CD8-positive, alpha-beta memory T cell (primary cell): ENCODE data around the gene ITGB8. TPM values are rescaled to one million over a fixed set of nuclear protein-coding genes. Genes with fewer than 3 reads are reported as not detected.
"Not testable (repeated sequence)": the region's sequence is repeated elsewhere in the genome, so short reads cannot be mapped to it uniquely, and the experiment has no call there.

Experiments
- CTCF ChIA-PET: fragments of 350-600 bp; sonication (Branson Sonifier 250); formaldehyde crosslinking; loops from one replicate; lab custom pipeline; 2021; ENCODE audit warnings: antibody characterized with exemption; lab: Charles Lee
- POLR2A ChIA-PET: fragments of 350-600 bp; sonication (Branson Sonifier 250); formaldehyde crosslinking; loops from one replicate; lab custom pipeline; 2021; ENCODE audit warnings: antibody characterized with exemption; lab: Charles Lee
- DNase-seq, 5 donors: peaks; one replicate each; pipeline versions ENCODE4 v3.0.0 to v3.0.0-alpha.2; 2020 to 2022; ENCODE audit warnings: mixed read lengths in 1 of 5
- H3K27ac ChIP-seq: one replicate; pipeline ENCODE4 v1.7.0; 2013; ENCODE audit warnings: low read depth, mild to moderate bottlenecking, low read length, moderate library complexity
- H3K27me3 ChIP-seq: 2 replicates; pipeline ENCODE4 v1.7.0; 2013; ENCODE audit warnings: low read length, mild to moderate bottlenecking; ENCODE audit not compliant: insufficient read depth, poor library complexity, severe bottlenecking
- H3K36me3 ChIP-seq: 2 replicates; pipeline ENCODE4 v1.7.0; 2013; ENCODE audit warnings: mild to moderate bottlenecking, low read length, moderate library complexity; ENCODE audit not compliant: insufficient read depth
- H3K4me1 ChIP-seq: 2 replicates; pipeline ENCODE4 v1.7.0; 2013; ENCODE audit warnings: mild to moderate bottlenecking, low read length, moderate library complexity; ENCODE audit not compliant: insufficient read depth
- H3K4me3 ChIP-seq: 2 replicates; pipeline ENCODE4 v1.7.0; 2013; ENCODE audit warnings: mild to moderate bottlenecking, low read length
- H3K9me3 ChIP-seq: 2 replicates; pipeline ENCODE4 v1.7.0; 2013; ENCODE audit warnings: mild to moderate bottlenecking, low read length
- H3K27ac Mint-ChIP-seq, 8 donors: one replicate each; pipeline ENCODE4 v1.8.0; 2020 to 2021; ENCODE audit warnings: mixed read lengths in 8 of 8, mild to moderate bottlenecking in 6 of 8, inconsistent platforms in 3 of 8, moderate library complexity in 3 of 8
- H3K27me3 Mint-ChIP-seq, 2 donors: one replicate each; pipeline ENCODE4 v1.8.0; 2020 to 2021; ENCODE audit warnings: mixed read lengths in 2 of 2, mild to moderate bottlenecking in 1 of 2, moderate library complexity in 1 of 2
- H3K36me3 Mint-ChIP-seq, 3 donors: one replicate each; pipeline ENCODE4 v1.8.0; 2020 to 2021; ENCODE audit warnings: mixed read lengths in 3 of 3, inconsistent platforms in 1 of 3, mild to moderate bottlenecking in 1 of 3
- H3K4me1 Mint-ChIP-seq, 3 donors: one replicate each; pipeline ENCODE4 v1.8.0; 2020 to 2021; ENCODE audit warnings: mixed read lengths in 3 of 3, inconsistent platforms in 1 of 3, mild to moderate bottlenecking in 1 of 3
- H3K4me3 Mint-ChIP-seq, 7 donors: one replicate each; pipeline ENCODE4 v1.8.0; 2020 to 2021; ENCODE audit warnings: mixed read lengths in 7 of 7, mild to moderate bottlenecking in 6 of 7, moderate library complexity in 4 of 7, inconsistent platforms in 2 of 7
- H3K9me3 Mint-ChIP-seq, 5 donors: one replicate each; pipeline ENCODE4 v1.8.0; 2020 to 2022; ENCODE audit warnings: mixed read lengths in 5 of 5, mild to moderate bottlenecking in 3 of 5, moderate library complexity in 2 of 5, inconsistent platforms in 1 of 5
- polyA plus RNA-seq: library from polyadenylated mRNA; unstranded; fragments of 300-500 nt; fragmentation: Illumina TruSeq; gene quantifications from one replicate; pipeline ENCODE4 v1.2.3, GENCODE V29; 2021
- total RNA-seq, 2 experiments: library from RNA; stranded (reverse); gene quantifications; one replicate each; pipeline ENCODE4 v1.2.3, GENCODE V29; 2021

Gene ITGB8
- total and polyA plus RNA-seq, 3 experiments from 2014 or later, result 0.11 to 0.27 TPM; not detected in 1

DNA sequence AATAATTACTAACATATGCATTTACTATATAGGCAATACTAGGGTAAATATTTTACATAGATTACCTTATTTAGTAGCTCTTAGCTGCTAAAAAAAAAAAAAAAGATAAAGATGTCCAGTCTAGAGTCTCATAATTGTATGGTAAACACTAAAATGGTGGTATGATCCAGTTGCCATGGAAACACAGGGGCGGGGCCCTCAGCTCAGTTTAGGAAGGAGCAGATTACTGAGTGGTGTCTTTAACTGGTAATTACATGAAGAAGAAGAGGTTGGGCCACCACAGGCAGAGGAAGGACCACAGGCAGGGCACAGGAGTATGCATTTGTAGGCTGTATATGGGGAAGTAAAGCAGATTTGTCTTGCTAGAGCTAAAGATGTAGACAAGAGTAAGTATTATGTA is 43.7 kb downstream of the ITGB8 start:
- Mint-ChIP-seq H3K36me3 (no peaks in the 10 kb centered on the region), H3K27ac (no peak overlapping the region)
- CTCF ChIA-PET, result no interaction called here

DNA sequence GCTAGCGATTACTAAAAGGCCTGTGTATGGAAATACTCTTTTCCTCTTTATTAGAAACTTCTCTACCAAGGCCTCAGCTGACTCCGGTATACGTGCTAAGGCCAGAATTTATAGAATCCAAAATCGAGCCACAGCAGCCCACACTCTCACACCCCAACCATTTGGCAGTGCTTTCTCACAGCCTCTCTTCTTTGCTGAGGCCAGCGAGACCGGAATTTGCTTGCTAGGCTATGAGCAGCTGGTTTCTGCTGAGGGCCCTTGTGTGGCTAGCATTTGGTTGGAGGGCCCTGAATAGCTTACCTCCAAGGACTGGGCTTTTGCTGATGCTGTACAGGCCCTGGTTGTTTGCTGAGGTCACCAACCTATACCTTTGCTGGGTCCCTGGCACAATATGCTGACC is 46.1 kb downstream of the ITGB8 start:
- Mint-ChIP-seq H3K36me3 (no peaks in the 10 kb centered on the region), H3K27ac (no peak overlapping the region), H3K27me3 (no peaks in the 10 kb centered on the region), H3K4me1 (no peaks in the 10 kb centered on the region), H3K4me3 (no peak overlapping the region), H3K9me3 (peaks cover 0 to 8% (median 0%) of the 10 kb centered on the region in 5 donors)
- CTCF ChIA-PET, result no interaction called here
- H3K4me3 ChIP-seq, result no peak overlapping the region
- no peak for DNase-seq
- POLR2A ChIA-PET, result no interaction called here
- no peaks in the 10 kb centered on the region for H3K27me3 ChIP-seq
- no peaks in the 10 kb centered on the region for H3K4me1 ChIP-seq
- no peaks in the 10 kb centered on the region for H3K9me3 ChIP-seq
- no peak overlapping the region for H3K27ac ChIP-seq
- H3K36me3 ChIP-seq, result no peaks in the 10 kb centered on the region

More for the DNA sequence above, 43.7 kb downstream of the ITGB8 start:
- no peaks in the 10 kb centered on the region for H3K27me3 ChIP-seq
- H3K27ac ChIP-seq, result no peak overlapping the region
- POLR2A ChIA-PET, result no interaction called here
- no peaks in the 10 kb centered on the region for H3K9me3 ChIP-seq
- H3K4me1 ChIP-seq, result no peaks in the 10 kb centered on the region
- Mint-ChIP-seq H3K27me3 (no peaks in the 10 kb centered on the region), H3K4me1 (no peaks in the 10 kb centered on the region), H3K4me3 (no peak overlapping the region), H3K9me3 (peaks cover 0 to 8% (median 0%) of the 10 kb centered on the region in 5 donors)
- no peak overlapping the region for H3K4me3 ChIP-seq
- no peak for DNase-seq
- no peaks in the 10 kb centered on the region for H3K36me3 ChIP-seq

- Mint-ChIP-seq H3K27me3 (no peaks in the 10 kb centered on the region), H3K9me3 (peaks cover 0 to 2% (median 0%) of the 10 kb centered on the region in 5 donors), H3K4me1 (no peaks in the 10 kb centered on the region), H3K27ac (no peak overlapping the region), H3K4me3 (no peak overlapping the region), H3K36me3 (no peaks in the 10 kb centered on the region)
- ChIA-PET POLR2A (no interaction called here), CTCF (no interaction called here)
- H3K36me3 ChIP-seq, result no peaks in the 10 kb centered on the region
- no peak for DNase-seq
- no peaks in the 10 kb centered on the region for H3K4me1 ChIP-seq
- H3K9me3 ChIP-seq, result no peaks in the 10 kb centered on the region
- H3K4me3 ChIP-seq, result no peak overlapping the region
- H3K27ac ChIP-seq, result no peak overlapping the region
- H3K27me3 ChIP-seq, result no peaks in the 10 kb centered on the region
Observed at GRCh38 chr7:20381406-20382034, 50.8 kb downstream of the ITGB8 start.

DNA sequence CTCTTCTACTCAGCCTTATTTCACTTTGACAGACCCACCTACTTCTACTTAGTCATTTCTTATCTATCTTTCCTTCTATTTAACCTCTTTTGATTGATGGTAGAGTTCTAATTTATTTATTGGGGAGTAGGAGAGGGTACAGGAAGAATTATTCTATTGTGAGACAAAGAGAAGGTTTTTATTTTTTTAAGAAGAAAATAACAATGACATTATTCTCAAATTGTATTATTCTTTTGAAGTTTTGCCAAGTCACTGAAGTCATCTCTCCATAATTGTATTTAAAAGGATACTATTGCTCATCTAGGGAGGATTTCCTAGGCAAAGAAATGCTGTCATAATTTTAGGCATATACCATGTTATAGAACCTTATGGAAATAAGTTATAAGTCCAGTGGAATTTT is 52.7 kb downstream of the ITGB8 start:
- Histone ChIP-seq H3K27ac (no peak overlapping the region), H3K36me3 (no peaks in the 10 kb centered on the region), H3K4me1 (no peaks in the 10 kb centered on the region), H3K27me3 (no peaks in the 10 kb centered on the region), H3K9me3 (no peaks in the 10 kb centered on the region), H3K4me3 (no peak overlapping the region)
- CTCF ChIA-PET, result no interaction called here
- Mint-ChIP-seq H3K27ac (no peak overlapping the region), H3K4me1 (no peaks in the 10 kb centered on the region), H3K4me3 (no peak overlapping the region), H3K27me3 (no peaks in the 10 kb centered on the region), H3K36me3 (no peaks in the 10 kb centered on the region), H3K9me3 (peaks cover 0 to 2% (median 0%) of the 10 kb centered on the region in 5 donors)
- DNase-seq, result no peak
- POLR2A ChIA-PET, result no interaction called here

DNA sequence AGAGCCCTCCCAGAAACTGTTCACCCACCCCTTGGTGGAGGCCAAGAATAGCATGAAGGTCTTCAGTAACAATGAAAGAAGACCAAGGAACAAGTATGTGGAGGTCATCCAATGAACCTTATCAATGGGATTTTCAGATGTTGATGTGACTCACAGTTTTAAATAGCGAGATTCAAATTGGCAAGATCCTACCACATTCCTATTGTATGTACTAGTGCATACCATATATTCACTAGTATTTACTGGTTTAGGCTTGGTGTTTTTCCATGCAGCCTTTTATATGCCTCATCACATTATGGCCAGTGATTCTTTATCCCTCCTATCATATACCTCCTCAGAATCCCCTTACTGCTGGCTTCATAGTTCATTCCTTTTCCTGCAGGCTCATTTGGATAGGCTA is 54.4 kb downstream of the ITGB8 start:
- no peak overlapping the region for H3K4me3 Mint-ChIP-seq
- no peaks in the 10 kb centered on the region for H3K9me3 ChIP-seq
- CTCF ChIA-PET, result no interaction called here
- H3K27ac Mint-ChIP-seq, result no peak overlapping the region
- POLR2A ChIA-PET, result no interaction called here
- no peaks in the 10 kb centered on the region for H3K27me3 ChIP-seq
- no peaks in the 10 kb centered on the region for H3K36me3 Mint-ChIP-seq
- no peaks in the 10 kb centered on the region for H3K27me3 Mint-ChIP-seq
- no peak for DNase-seq
- no peaks in the 10 kb centered on the region for H3K4me1 Mint-ChIP-seq
- no peaks in the 10 kb centered on the region for H3K36me3 ChIP-seq
- peaks cover 0 to 2% (median 0%) of the 10 kb centered on the region in 5 donors for H3K9me3 Mint-ChIP-seq
- no peaks in the 10 kb centered on the region for H3K4me1 ChIP-seq
- no peak overlapping the region for H3K27ac ChIP-seq
- H3K4me3 ChIP-seq, result no peak overlapping the region

GRCh38 chr7:20388084-20388483 is 57.4 kb downstream of the ITGB8 start:
- H3K9me3 Mint-ChIP-seq, result peaks cover 0 to 2% (median 0%) of the 10 kb centered on the region in 5 donors
- no peaks in the 10 kb centered on the region for H3K27me3 Mint-ChIP-seq
- no peak overlapping the region for H3K4me3 Mint-ChIP-seq
- no peak overlapping the region for H3K27ac ChIP-seq
- no peaks in the 10 kb centered on the region for H3K9me3 ChIP-seq
- DNase-seq, result no peak
- no peaks in the 10 kb centered on the region for H3K4me1 ChIP-seq
- no peaks in the 10 kb centered on the region for H3K4me1 Mint-ChIP-seq
- H3K27me3 ChIP-seq, result no peaks in the 10 kb centered on the region
- no peaks in the 10 kb centered on the region for H3K36me3 ChIP-seq
- no peaks in the 10 kb centered on the region for H3K36me3 Mint-ChIP-seq
- CTCF ChIA-PET, result no interaction called here
- POLR2A ChIA-PET, result no interaction called here
- H3K27ac Mint-ChIP-seq, result no peak overlapping the region
- H3K4me3 ChIP-seq, result no peak overlapping the region

DNA sequence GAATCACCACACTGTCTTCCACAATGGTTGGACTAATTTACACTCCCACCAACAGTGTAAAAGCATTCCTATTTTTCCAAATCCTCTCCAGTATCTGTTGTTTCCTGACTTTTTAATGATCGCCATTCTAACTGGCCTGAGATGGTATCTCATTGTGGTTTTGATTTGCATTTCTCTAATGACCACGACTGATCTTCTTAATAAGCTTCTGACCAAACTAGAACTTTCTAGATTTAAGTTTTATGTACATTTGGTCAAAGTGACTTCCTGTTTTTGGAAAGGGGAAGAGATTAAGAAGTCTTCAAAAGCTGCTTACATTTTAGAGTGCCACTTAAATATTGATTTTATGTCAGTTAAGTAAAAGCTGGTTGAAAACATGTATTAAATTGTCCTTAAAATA is 58.5 kb downstream of the ITGB8 start:
- H3K36me3 Mint-ChIP-seq, H3K27me3 ChIP-seq, H3K27me3 Mint-ChIP-seq, H3K4me1 Mint-ChIP-seq, H3K4me3 Mint-ChIP-seq, H3K27ac ChIP-seq, DNase-seq, CTCF ChIA-PET, H3K4me3 ChIP-seq, H3K4me1 ChIP-seq, H3K27ac Mint-ChIP-seq, H3K9me3 Mint-ChIP-seq, POLR2A ChIA-PET, H3K36me3 ChIP-seq, H3K9me3 ChIP-seq: not testable (repeated sequence)

- Histone ChIP-seq H3K4me1 (no peaks in the 10 kb centered on the region), H3K27ac (no peak overlapping the region), H3K4me3 (no peak overlapping the region), H3K9me3 (no peaks in the 10 kb centered on the region), H3K36me3 (no peaks in the 10 kb centered on the region), H3K27me3 (no peaks in the 10 kb centered on the region)
- no peak overlapping the region for H3K27ac Mint-ChIP-seq
- H3K4me3 Mint-ChIP-seq, result no peak overlapping the region
- H3K9me3 Mint-ChIP-seq, result peaks cover 0 to 4% (median 0%) of the 10 kb centered on the region in 5 donors
- no peaks in the 10 kb centered on the region for H3K36me3 Mint-ChIP-seq
- ChIA-PET CTCF (no interaction called here), POLR2A (no interaction called here)
- H3K4me1 Mint-ChIP-seq, result no peaks in the 10 kb centered on the region
- DNase-seq, result no peak
- H3K27me3 Mint-ChIP-seq, result no peaks in the 10 kb centered on the region
Observed at GRCh38 chr7:20393021-20393610, 62.4 kb downstream of the ITGB8 start.
